Omental fat pad (tissue), 4 donors: ENCODE measurements around the gene CCR8. TPM values are rescaled to one million over a fixed set of nuclear protein-coding genes. Genes with fewer than 3 reads are reported as not detected.

Experiments
- ATAC-seq: fragments of 150-250 bp; one replicate; pipeline ENCODE4 v1.9.1; 2016; ENCODE audit warnings: mild to moderate bottlenecking, moderate library complexity; ENCODE audit not compliant: low FRiP score
- DNase-seq: peaks from one replicate; pipeline ENCODE4 v3.0.0-alpha.2; 2019; ENCODE audit warnings: low spot score
- total RNA-seq, 4 donors: library from RNA; depleted of rRNA; stranded (reverse); fragments of >200 nt; gene quantifications; one replicate each; pipeline ENCODE4 v1.1.0, GENCODE V29; 2016
- TF ChIP-seq, protein P1 (sequence below), 3 donors: fragments of 450-650 bp; IDR thresholded peaks; one replicate each; pipeline ENCODE4 v1.5.1; 2016 to 2017; ENCODE audit warnings: antibody characterized with exemption in 3 of 3, mild to moderate bottlenecking in 3 of 3, moderate library complexity in 2 of 3

Gene CCR8
- total RNA-seq, 4 donors from 2014 or later = not detected

GRCh38 chr3:39323494-39323893 is 6.0 kb upstream of the CCR8 start:
- TF ChIP-seq, protein P1, sequence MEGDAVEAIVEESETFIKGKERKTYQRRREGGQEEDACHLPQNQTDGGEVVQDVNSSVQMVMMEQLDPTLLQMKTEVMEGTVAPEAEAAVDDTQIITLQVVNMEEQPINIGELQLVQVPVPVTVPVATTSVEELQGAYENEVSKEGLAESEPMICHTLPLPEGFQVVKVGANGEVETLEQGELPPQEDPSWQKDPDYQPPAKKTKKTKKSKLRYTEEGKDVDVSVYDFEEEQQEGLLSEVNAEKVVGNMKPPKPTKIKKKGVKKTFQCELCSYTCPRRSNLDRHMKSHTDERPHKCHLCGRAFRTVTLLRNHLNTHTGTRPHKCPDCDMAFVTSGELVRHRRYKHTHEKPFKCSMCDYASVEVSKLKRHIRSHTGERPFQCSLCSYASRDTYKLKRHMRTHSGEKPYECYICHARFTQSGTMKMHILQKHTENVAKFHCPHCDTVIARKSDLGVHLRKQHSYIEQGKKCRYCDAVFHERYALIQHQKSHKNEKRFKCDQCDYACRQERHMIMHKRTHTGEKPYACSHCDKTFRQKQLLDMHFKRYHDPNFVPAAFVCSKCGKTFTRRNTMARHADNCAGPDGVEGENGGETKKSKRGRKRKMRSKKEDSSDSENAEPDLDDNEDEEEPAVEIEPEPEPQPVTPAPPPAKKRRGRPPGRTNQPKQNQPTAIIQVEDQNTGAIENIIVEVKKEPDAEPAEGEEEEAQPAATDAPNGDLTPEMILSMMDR (IDR thresholded peaks at IDR 0.05) = no peak
- no peak for ATAC-seq
- no peak for DNase-seq

GRCh38 chr3:39325236-39325635 is 4.3 kb upstream of the CCR8 start:
- ATAC-seq (no peak), DNase-seq (no peak)
- TF ChIP-seq, protein P1 (IDR thresholded peaks at IDR 0.05) = no peak

DNA sequence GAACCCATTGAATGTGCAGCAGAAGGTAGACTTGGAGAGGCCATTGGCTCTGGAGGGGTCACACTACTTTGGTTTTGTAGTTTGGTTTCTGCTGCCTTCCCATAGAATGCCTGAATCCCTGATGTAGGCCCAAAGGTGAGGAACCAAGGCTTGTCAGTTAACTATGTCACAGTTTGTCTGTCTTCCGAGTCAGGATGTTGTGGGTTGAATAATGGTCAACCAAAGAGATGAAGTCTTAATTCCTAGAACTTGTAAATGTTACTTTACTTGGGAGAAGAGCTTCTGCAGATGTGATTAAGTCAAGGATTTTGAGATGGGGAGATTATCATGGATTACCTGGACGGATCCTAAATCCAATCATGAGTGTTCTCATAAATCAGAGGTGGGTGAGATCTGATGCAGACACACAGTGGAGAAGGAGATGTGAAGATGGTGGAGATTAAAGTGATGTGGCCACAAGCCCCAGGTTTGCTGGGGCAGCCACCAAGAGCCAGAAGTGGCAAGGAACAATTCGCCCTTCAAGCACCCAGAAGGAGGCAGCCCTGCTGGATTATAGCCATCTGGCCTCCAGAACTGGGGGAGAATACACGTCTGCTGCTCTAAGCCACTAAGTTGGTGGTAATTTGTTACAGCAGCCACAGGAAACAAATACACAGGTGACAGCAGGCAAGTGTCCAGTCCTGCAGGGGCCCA is 2.3 kb upstream of the CCR8 start:
- no peak for DNase-seq
- no peak for ATAC-seq
- TF ChIP-seq, protein P1 (IDR thresholded peaks at IDR 0.05) = no peak

GRCh38 chr3:39327746-39328349 is 1.7 kb upstream of the CCR8 start:
- TF ChIP-seq, protein P1 (IDR thresholded peaks at IDR 0.05) = no peak
- no peak for DNase-seq
- no peak for ATAC-seq

- TF ChIP-seq, protein P1 (IDR thresholded peaks at IDR 0.05) = no peak
- DNase-seq (no peak), ATAC-seq (no peak)
Observed at GRCh38 chr3:39330824-39331223, 1.3 kb downstream of the CCR8 start.

- no peak for ATAC-seq
- TF ChIP-seq, protein P1 (IDR thresholded peaks at IDR 0.05) = no peak
Observed at GRCh38 chr3:39332525-39332924, 3.0 kb downstream of the CCR8 start.

DNA sequence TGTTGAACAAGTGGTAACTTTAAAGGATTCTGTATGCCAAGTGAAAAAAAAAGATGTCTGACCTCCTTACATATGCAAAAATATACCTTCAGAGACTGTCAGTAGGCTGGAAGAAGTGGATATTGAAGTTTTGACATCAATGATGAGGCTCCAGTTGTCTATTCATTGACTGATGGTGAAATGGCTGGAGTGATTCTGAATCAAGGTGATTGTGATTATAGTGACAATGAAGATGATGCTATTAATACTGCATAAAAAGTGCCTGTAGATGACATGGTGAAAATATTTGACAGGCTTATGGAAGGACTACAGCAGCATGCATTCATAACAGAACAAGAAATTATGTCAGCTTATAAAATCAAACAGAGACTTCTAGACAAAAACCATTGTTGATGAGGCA is 4.1 kb downstream of the CCR8 start:
- no peak for DNase-seq
- TF ChIP-seq, protein P1 (IDR thresholded peaks at IDR 0.05) = no peak
- ATAC-seq = no peak

More at GRCh38 chr3:39332525-39332924, 3.0 kb downstream of the CCR8 start:
- no peak for DNase-seq
